Measurements from ENCODE around the gene GPX4. TPM values are rescaled to one million over a fixed set of nuclear protein-coding genes. Genes with fewer than 3 reads are reported as not detected.

The GPX4 gene
- total RNA-seq, 1 donor from 2014 or later, result 327 TPM

GRCh38 chr19:1069009-1069779, 34.6 kb upstream of the GPX4 start:
- H3K27me3 ChIP-seq (ENCODE audit: low read depth), result peaks cover 87% of the 10 kb centered on the region
- H3K36me3 ChIP-seq, result no peaks in the 10 kb centered on the region
- H3K9me3 ChIP-seq (replicated peaks), result no peaks in the 10 kb centered on the region
- H3K27ac ChIP-seq (replicated peaks), result peak overlapping the region; percentile 43
- H3K4me1 ChIP-seq, result peaks cover 58% of the 10 kb centered on the region
- peak; percentile 71 for DNase-seq
- TF ChIP-seq, protein P1, sequence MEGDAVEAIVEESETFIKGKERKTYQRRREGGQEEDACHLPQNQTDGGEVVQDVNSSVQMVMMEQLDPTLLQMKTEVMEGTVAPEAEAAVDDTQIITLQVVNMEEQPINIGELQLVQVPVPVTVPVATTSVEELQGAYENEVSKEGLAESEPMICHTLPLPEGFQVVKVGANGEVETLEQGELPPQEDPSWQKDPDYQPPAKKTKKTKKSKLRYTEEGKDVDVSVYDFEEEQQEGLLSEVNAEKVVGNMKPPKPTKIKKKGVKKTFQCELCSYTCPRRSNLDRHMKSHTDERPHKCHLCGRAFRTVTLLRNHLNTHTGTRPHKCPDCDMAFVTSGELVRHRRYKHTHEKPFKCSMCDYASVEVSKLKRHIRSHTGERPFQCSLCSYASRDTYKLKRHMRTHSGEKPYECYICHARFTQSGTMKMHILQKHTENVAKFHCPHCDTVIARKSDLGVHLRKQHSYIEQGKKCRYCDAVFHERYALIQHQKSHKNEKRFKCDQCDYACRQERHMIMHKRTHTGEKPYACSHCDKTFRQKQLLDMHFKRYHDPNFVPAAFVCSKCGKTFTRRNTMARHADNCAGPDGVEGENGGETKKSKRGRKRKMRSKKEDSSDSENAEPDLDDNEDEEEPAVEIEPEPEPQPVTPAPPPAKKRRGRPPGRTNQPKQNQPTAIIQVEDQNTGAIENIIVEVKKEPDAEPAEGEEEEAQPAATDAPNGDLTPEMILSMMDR (IDR thresholded peaks at IDR 0.05; ENCODE audit: borderline replicate concordance), result no peak
- intact Hi-C loops (cut with micrococcal nuclease), result no loop called here
- H3K4me3 ChIP-seq, result peak overlapping the region; percentile 60

DNA sequence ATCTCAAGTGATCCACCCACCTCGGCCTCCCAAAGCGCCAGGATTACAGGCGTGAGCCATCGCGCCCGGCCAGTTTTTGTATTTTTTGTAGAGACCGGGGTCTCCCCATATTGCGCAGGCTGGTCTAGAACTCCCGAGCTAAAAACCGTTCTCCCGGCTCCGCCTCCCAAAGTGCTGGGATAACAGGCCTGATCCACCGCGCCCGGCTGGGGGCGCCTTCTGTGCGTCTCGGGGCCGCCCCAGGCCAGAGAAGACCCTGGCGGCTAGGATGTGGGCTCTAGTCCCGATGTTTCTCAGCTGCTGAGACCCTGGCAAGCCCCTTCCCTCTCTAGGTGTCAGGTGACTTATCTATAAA, 33.2 kb upstream of the GPX4 start:
- Histone ChIP-seq H3K4me3 (no peak overlapping the region), H3K27ac (replicated peaks) (no peak overlapping the region), H3K4me1 (peaks cover 53% of the 10 kb centered on the region), H3K9me3 (replicated peaks) (no peaks in the 10 kb centered on the region), H3K36me3 (no peaks in the 10 kb centered on the region), H3K27me3 (ENCODE audit: low read depth) (peaks cover 80% of the 10 kb centered on the region)
- no peak for DNase-seq
- intact Hi-C loops (cut with micrococcal nuclease), result no loop called here
- TF ChIP-seq, protein P1 (IDR thresholded peaks at IDR 0.05; ENCODE audit: borderline replicate concordance), result no peak

- H3K27me3 ChIP-seq (ENCODE audit: low read depth), result peaks cover 74% of the 10 kb centered on the region
- no peaks in the 10 kb centered on the region for H3K36me3 ChIP-seq
- H3K4me1 ChIP-seq, result peaks cover 47% of the 10 kb centered on the region
- no peak overlapping the region for H3K27ac ChIP-seq (replicated peaks)
- no peaks in the 10 kb centered on the region for H3K9me3 ChIP-seq (replicated peaks)
- intact Hi-C loops (cut with micrococcal nuclease), result no loop called here
- peak overlapping the region; percentile 17 for H3K4me3 ChIP-seq
- no peak for DNase-seq
- TF ChIP-seq, protein P1 (IDR thresholded peaks at IDR 0.05; ENCODE audit: borderline replicate concordance), result no peak
Measured at GRCh38 chr19:1070931-1071791, 32.6 kb upstream of the GPX4 start.

DNA sequence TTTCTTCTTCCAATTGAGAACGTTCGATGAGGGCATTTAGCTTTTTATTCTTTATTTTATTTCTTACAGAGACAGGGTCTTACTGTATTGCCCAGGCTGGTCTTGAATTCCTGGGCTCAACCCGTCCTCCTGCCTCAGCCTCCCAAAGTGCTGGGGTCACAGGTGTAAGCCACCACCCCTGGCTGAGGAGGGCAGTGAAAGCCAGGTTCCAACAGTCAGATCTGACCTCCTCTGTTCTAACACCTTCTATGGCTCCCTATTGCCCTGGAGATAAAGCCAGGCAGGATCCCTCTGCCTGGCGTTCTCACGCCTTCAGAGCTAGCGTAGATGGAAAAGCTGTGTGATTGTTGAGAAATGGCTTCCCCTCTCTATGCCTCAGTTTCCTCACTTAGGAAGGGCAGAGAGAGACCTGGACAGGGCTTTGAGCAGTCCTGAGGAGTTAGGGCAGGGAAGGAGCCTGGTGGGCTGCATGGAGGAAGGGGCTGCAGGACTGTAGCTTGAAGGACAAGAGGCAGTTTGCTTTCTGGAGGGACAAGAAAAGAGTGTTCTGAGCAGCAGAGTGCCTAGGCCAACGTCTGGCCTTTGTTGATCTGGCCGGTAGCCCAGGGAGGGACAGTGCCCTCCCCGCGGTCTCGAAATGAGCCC, 31.3 kb upstream of the GPX4 start:
- no peaks in the 10 kb centered on the region for H3K9me3 ChIP-seq (replicated peaks)
- TF ChIP-seq, protein P1 (IDR thresholded peaks at IDR 0.05; ENCODE audit: borderline replicate concordance), result no peak
- H3K27me3 ChIP-seq (ENCODE audit: low read depth), result peaks cover 61% of the 10 kb centered on the region
- no peaks in the 10 kb centered on the region for H3K36me3 ChIP-seq
- peaks cover 33% of the 10 kb centered on the region for H3K4me1 ChIP-seq
- H3K4me3 ChIP-seq, result no peak overlapping the region
- intact Hi-C loops (cut with micrococcal nuclease), result no loop called here
- DNase-seq, result no peak
- H3K27ac ChIP-seq (replicated peaks), result no peak overlapping the region
